Stimulated activated CD4-positive, alpha-beta T cell treated with anti-CD3 and anti-CD28 coated beads, Interleukin-4, amount 100 ng/mL, for 4 hours (primary cell): ENCODE results near the gene ZIC4.

Experiments
- DNase-seq, 2 experiments: peaks; one replicate each; pipeline ENCODE4 v3.0.0-alpha.2; 2020

The ZIC4 gene

GRCh38 chr3:147406028-147406931 is at the start of gene ZIC4:
Gene ZIC4, minus strand, starts transcription at chr3:147406543. Its CDS starts 3,746 bp downstream, at chr3:147402797.
- DNase-seq = no peak

- DNase-seq = no peak
These were observed 43.3 kb upstream of the ZIC4 start for GRCh38 chr3:147449669-147450068.

- DNase-seq = no peak
These were observed 40.9 kb upstream of the ZIC4 start for GRCh38 chr3:147447224-147447623.

- no peak for DNase-seq
These were observed 25.4 kb upstream of the ZIC4 start for GRCh38 chr3:147431751-147432150.

- DNase-seq = no peak
These were observed 22.4 kb upstream of the ZIC4 start for GRCh38 chr3:147428754-147429153.

- DNase-seq = no peak
These were observed 22.0 kb upstream of the ZIC4 start for GRCh38 chr3:147428326-147428725.

- DNase-seq = no peak
These were observed 21.4 kb upstream of the ZIC4 start for GRCh38 chr3:147427746-147428145.

GRCh38 chr3:147426931-147427330 is 20.6 kb upstream of the ZIC4 start:
- DNase-seq = no peak

- no peak for DNase-seq
These were observed 19.1 kb upstream of the ZIC4 start for GRCh38 chr3:147425388-147425850.

- DNase-seq = no peak
These were observed 18.4 kb upstream of the ZIC4 start for GRCh38 chr3:147424581-147425387.

- no peak for DNase-seq
These were observed 17.6 kb upstream of the ZIC4 start for GRCh38 chr3:147423798-147424580.

- no peak for DNase-seq
These were observed 17.1 kb upstream of the ZIC4 start for GRCh38 chr3:147423537-147423797.

GRCh38 chr3:147422601-147423536 is 16.5 kb upstream of the ZIC4 start:
- DNase-seq = no peak

GRCh38 chr3:147422196-147422595 is 15.9 kb upstream of the ZIC4 start:
- no peak for DNase-seq

- DNase-seq = no peak
These were observed 15.0 kb upstream of the ZIC4 start for GRCh38 chr3:147421184-147421912.

GRCh38 chr3:147420353-147421183 is 14.2 kb upstream of the ZIC4 start:
- no peak for DNase-seq

GRCh38 chr3:147419781-147420224 is 13.5 kb upstream of the ZIC4 start:
- DNase-seq = no peak

- DNase-seq = no peak
These were observed 12.7 kb upstream of the ZIC4 start for GRCh38 chr3:147418808-147419701.

GRCh38 chr3:147418371-147418781 is 12.0 kb upstream of the ZIC4 start:
- no peak for DNase-seq
